ENCODE measurements around the gene ARHGEF10L.

Gene ARHGEF10L

DNA sequence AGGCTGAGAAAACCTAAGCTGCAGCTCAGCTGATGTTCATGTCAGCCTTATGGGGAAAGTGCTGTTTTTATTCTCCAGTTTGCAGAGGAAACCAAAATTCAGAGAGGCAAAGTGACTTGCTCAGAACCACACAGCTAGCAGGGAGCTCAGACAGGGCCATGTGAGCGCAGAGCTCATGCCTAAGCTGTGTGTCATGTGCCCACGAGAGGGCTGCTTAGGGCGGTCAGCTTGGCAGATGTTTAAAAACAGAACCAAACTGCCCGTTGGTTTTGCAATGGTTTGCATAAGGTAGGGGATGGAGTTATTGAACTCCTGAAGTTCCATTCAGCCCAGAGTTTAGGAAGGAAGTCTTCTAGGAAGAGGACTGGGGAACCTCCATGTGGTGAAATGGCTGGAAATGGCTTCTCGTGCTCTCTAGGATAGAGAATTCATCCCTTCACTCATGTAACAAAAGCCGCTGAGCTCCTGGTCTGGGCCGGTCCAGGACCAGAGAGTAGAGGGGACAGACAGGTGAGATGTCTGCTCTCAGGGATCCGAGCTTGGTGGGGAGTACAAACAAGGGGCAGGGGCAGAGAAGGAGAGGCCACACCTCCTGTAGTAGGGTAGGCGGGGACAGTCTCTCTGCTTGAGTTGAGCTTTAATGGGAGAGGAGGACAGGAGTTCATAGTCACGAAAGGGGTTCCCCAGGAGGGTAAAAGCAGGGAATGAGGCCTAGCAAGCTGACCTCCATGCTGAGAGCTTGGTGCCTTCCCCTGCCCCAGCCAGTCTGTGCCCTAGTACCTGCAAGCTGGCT, 46.9 kb downstream of the ARHGEF10L start:
- peak overlapping the region in 1 of 2 experiments; percentile 10 for H3K4me3 ChIP-seq (ENCODE audit: insufficient read depth in 1 of 2, low read depth in 1 of 2, low read length in 2 of 2)
- H2BK5ac ChIP-seq (ENCODE audit: low read depth, low read length, poor library complexity, severe bottlenecking): no peak overlapping the region
- peak overlapping the region; percentile 40 to 69 for H3K18ac ChIP-seq (ENCODE audit: low read depth in 1 of 2, low read length in 2 of 2)
- peaks cover 13% of the 10 kb centered on the region for H3K79me1 ChIP-seq (replicated peaks; ENCODE audit: low read length, poor library complexity, severe bottlenecking)
- H3K4ac ChIP-seq (ENCODE audit: low read depth in 1 of 2, low read length in 2 of 2): peak overlapping the region; percentile 29 to 49
- peak; percentile 85 for DNase-seq
- no peaks in the 10 kb centered on the region for H3K9me3 ChIP-seq (ENCODE audit: control insufficient read depth, low read length)
- no peaks in the 10 kb centered on the region for H3K27me3 ChIP-seq (ENCODE audit: control insufficient read depth in 1 of 2, insufficient read depth in 1 of 2, low read length in 2 of 2)
- H3K14ac ChIP-seq (ENCODE audit: low read length in 2 of 2): peak overlapping the region in 1 of 2 experiments; percentile 62
- H2AK5ac ChIP-seq (ENCODE audit: low read length, severe bottlenecking): peak overlapping the region; percentile 55
- no peak overlapping the region for H3K27ac ChIP-seq (ENCODE audit: low read length, poor library complexity, severe bottlenecking)
- peak overlapping the region; percentile 60 for H2BK15ac ChIP-seq (ENCODE audit: low read depth, poor library complexity, severe bottlenecking)
- H2BK120ac ChIP-seq (ENCODE audit: low read depth, low read length): no peak overlapping the region
- H4K8ac ChIP-seq (ENCODE audit: low read length): peak overlapping the region; percentile 29
- peak overlapping the region; percentile 12 for H4K91ac ChIP-seq (ENCODE audit: low read length)
- H3K36me3 ChIP-seq (ENCODE audit: control insufficient read depth in 1 of 2, insufficient read depth in 2 of 2, low read depth in 1 of 2, low read length in 2 of 2): peaks cover 17 to 33% of the 10 kb centered on the region in 2 experiments
- no peak overlapping the region for H2AFZ ChIP-seq (ENCODE audit: low read depth, low read length)
- H3K4me2 ChIP-seq (ENCODE audit: low read length, poor library complexity, severe bottlenecking): no peak overlapping the region
- H3K4me1 ChIP-seq (ENCODE audit: control insufficient read depth, insufficient read depth, low read depth, low read length): peaks cover 58% of the 10 kb centered on the region
- H2BK12ac ChIP-seq (ENCODE audit: low read length in 2 of 2): peak overlapping the region; percentile 80 to 94
- H3K9ac ChIP-seq (ENCODE audit: low read length): peak overlapping the region; percentile 77
- H3K23ac ChIP-seq (ENCODE audit: low read length in 2 of 2): peak overlapping the region in 1 of 2 experiments; percentile 9
- 34% methylated on average over 10 of the region's 10 CpGs for WGBS

DNA sequence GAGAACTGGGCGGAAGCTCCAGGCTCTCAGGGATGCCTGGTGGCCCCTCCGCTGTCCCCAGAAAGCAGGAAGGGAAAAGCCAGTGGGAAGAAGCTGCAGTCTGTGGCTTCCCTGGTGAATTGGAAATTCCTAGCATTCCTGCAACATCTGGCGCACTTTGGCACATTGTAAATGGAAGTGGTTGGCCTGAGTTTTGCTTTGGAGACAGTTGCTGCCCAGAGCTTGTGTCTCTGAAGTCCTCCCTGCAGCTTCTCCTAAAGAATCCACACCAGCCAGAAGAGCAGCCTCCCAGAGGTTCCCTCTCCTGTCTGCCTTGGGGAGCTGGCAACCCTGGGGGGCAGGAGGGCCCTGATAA, 48.2 kb downstream of the ARHGEF10L start:
- WGBS: 10% methylated on average over 3 of the region's 3 CpGs
- Histone ChIP-seq H3K4me2 (ENCODE audit: low read length, poor library complexity, severe bottlenecking) (peak overlapping the region; percentile 38), H3K9me3 (ENCODE audit: control insufficient read depth, low read length) (no peaks in the 10 kb centered on the region)

DNA sequence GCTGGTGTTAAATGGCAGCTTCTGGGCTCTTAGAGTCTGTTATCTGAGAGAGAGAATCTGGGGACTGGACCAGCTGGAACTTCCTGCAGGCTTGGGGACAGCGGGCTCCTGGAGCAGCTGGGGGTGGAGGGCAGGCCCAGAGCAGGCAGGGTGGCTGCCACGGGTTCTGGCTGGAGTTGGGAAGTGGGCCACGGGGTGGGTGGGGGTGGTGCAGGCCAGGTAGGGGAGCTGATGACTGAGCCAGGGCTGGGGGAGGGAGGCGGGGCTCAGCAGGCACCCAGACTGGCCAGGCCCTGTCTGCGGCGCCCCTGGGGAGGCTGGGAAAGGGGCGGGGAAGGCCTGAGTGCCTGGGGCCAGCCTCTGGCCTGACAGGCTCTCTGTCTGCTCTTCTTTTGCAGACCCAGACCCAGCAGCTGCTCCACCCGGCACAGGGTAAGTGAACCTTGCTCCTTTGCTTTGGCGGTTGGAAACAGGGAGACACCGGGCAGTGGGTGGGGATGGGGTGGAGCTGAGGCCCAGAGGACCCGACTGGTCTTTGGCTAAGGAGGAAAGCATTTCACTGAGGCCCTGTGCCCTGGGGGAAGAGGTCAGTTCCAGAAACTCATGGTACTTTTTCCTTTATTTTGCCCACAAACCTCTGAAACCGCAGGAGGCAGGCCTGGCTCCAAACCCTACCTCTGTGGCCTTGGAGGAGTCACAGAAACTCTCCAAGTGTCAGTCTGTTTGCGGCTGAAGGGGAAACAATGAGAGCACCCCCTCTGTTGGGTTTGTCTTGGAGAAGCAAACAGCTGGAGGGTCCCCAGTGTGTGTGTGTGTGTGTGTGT, 48.8 kb downstream of the ARHGEF10L start:
- no peaks in the 10 kb centered on the region for H3K27me3 ChIP-seq (ENCODE audit: control insufficient read depth in 1 of 2, insufficient read depth in 1 of 2, low read length in 2 of 2)
- peak overlapping the region in 1 of 2 experiments; percentile 46 for H3K14ac ChIP-seq (ENCODE audit: low read length in 2 of 2)
- H4K91ac ChIP-seq (ENCODE audit: low read length): peak overlapping the region; percentile 70
- peak overlapping the region; percentile 39 for H2AFZ ChIP-seq (ENCODE audit: low read depth, low read length)
- peak overlapping the region; percentile 45 for H2BK120ac ChIP-seq (ENCODE audit: low read depth, low read length)
- H3K27ac ChIP-seq (ENCODE audit: low read length, poor library complexity, severe bottlenecking): peak overlapping the region; percentile 84
- 7% methylated on average over 12 of the region's 13 CpGs for WGBS
- H3K9ac ChIP-seq (ENCODE audit: low read length): peak overlapping the region; percentile 77
- peak overlapping the region; percentile 50 for H3K4me2 ChIP-seq (ENCODE audit: low read length, poor library complexity, severe bottlenecking)
- peak overlapping the region; percentile 28 to 82 for H2BK12ac ChIP-seq (ENCODE audit: low read length in 2 of 2)
- peak overlapping the region; percentile 26 to 71 for H3K4ac ChIP-seq (ENCODE audit: low read depth in 1 of 2, low read length in 2 of 2)
- peak overlapping the region; percentile 79 to 92 for H3K18ac ChIP-seq (ENCODE audit: low read depth in 1 of 2, low read length in 2 of 2)
- peak overlapping the region; percentile 21 for H4K8ac ChIP-seq (ENCODE audit: low read length)
- H3K36me3 ChIP-seq (ENCODE audit: control insufficient read depth in 1 of 2, insufficient read depth in 2 of 2, low read depth in 1 of 2, low read length in 2 of 2): peaks cover 19 to 31% of the 10 kb centered on the region in 2 experiments
- peak overlapping the region; percentile 57 for H2BK15ac ChIP-seq (ENCODE audit: low read depth, poor library complexity, severe bottlenecking)
- peak; percentile 65 for DNase-seq
- H2BK5ac ChIP-seq (ENCODE audit: low read depth, low read length, poor library complexity, severe bottlenecking): peak overlapping the region; percentile 54
- peak overlapping the region; percentile 34 for H2AK5ac ChIP-seq (ENCODE audit: low read length, severe bottlenecking)
- no peak overlapping the region for H3K23ac ChIP-seq (ENCODE audit: low read length in 2 of 2)
- peaks cover 12% of the 10 kb centered on the region for H3K79me1 ChIP-seq (replicated peaks; ENCODE audit: low read length, poor library complexity, severe bottlenecking)
- H3K4me1 ChIP-seq (ENCODE audit: control insufficient read depth, insufficient read depth, low read depth, low read length): peaks cover 51% of the 10 kb centered on the region
- H3K4me3 ChIP-seq (ENCODE audit: insufficient read depth in 1 of 2, low read depth in 1 of 2, low read length in 2 of 2): peak overlapping the region in 1 of 2 experiments; percentile 33
- H3K9me3 ChIP-seq (ENCODE audit: control insufficient read depth, low read length): no peaks in the 10 kb centered on the region

More for the DNA sequence above, 48.2 kb downstream of the ARHGEF10L start:
- Histone ChIP-seq H4K8ac (ENCODE audit: low read length) (peak overlapping the region; percentile 21), H3K27ac (ENCODE audit: low read length, poor library complexity, severe bottlenecking) (peak overlapping the region; percentile 84), H3K23ac (ENCODE audit: low read length in 2 of 2) (no peak overlapping the region), H2BK120ac (ENCODE audit: low read depth, low read length) (peak overlapping the region; percentile 66), H3K4ac (ENCODE audit: low read depth in 1 of 2, low read length in 2 of 2) (peak overlapping the region; percentile 49 to 56), H2AK5ac (ENCODE audit: low read length, severe bottlenecking) (peak overlapping the region; percentile 70), H2BK12ac (ENCODE audit: low read length in 2 of 2) (peak overlapping the region in 1 of 2 experiments; percentile 82), H3K4me1 (ENCODE audit: control insufficient read depth, insufficient read depth, low read depth, low read length) (peaks cover 56% of the 10 kb centered on the region), H3K4me3 (ENCODE audit: insufficient read depth in 1 of 2, low read depth in 1 of 2, low read length in 2 of 2) (no peak overlapping the region), H3K14ac (ENCODE audit: low read length in 2 of 2) (no peak overlapping the region), H4K91ac (ENCODE audit: low read length) (peak overlapping the region; percentile 70), H3K27me3 (ENCODE audit: control insufficient read depth in 1 of 2, insufficient read depth in 1 of 2, low read length in 2 of 2) (no peaks in the 10 kb centered on the region), H3K18ac (ENCODE audit: low read depth in 1 of 2, low read length in 2 of 2) (peak overlapping the region; percentile 79 to 92), H3K9ac (ENCODE audit: low read length) (peak overlapping the region; percentile 77), H3K79me1 (replicated peaks; ENCODE audit: low read length, poor library complexity, severe bottlenecking) (peaks cover 12% of the 10 kb centered on the region), H2BK5ac (ENCODE audit: low read depth, low read length, poor library complexity, severe bottlenecking) (peak overlapping the region; percentile 54), H3K36me3 (ENCODE audit: control insufficient read depth in 1 of 2, insufficient read depth in 2 of 2, low read depth in 1 of 2, low read length in 2 of 2) (peaks cover 17 to 28% of the 10 kb centered on the region in 2 experiments), H2BK15ac (ENCODE audit: low read depth, poor library complexity, severe bottlenecking) (peak overlapping the region; percentile 26), H2AFZ (ENCODE audit: low read depth, low read length) (peak overlapping the region; percentile 39)
- DNase-seq: peak; percentile 76
